NCI-H1694 treated with DMSO at 0.1 percent for 48 hours (cell line): Measurements from ENCODE around the gene TMEM218.

Source experiments
- DNase-seq: peaks from one replicate; lab custom pipeline; 2025; lab: John Stamatoyannopoulos, UW

Gene TMEM218

DNA sequence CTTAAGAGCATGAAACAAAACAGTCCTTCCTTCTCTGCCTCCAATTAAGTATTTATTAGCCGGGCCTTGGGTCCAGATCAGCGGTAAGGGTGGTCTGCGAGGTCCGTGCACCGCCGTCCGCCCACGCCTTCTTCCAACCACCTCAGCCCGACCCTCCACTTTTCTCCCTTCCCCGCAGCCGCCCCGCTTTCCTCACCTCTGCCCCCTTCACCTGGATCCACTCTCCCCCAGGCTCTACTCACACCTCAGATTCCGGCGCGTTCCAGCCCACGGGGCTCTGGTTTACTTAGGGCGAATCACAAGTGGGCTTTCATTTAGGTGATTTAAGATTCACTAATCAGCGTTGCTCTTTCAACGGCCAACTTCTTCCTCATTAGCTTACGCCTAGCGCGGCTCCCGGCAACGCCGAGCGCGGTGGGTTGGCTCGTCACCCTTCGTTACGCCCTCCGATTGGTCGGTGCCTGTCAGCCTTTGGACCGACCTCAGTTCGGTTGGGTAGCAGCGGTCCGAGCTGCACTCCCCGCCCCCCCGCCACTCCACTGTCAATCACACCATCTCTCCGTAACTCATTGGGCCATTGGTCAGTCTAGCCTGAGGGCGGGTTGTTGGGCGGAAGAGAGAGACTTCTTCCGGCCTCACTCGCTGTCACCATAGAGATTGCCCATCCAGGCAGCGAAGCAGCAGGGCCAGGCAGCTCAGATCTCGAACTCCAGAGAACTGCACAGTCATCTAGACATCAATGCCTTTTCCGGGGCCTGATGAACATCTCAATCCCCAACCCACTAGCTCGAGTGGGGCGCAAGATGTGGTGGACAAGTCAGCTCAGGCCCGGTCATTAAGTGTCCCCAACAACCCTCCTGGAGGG lies at the start of gene TMEM218:
TSS of gene TMEM218 (minus strand) at position 284 of the 865 bp plus-strand sequence. CDS start 9,385 bp downstream, outside the sequence.
- DNase-seq, result peak; percentile 77

DNA sequence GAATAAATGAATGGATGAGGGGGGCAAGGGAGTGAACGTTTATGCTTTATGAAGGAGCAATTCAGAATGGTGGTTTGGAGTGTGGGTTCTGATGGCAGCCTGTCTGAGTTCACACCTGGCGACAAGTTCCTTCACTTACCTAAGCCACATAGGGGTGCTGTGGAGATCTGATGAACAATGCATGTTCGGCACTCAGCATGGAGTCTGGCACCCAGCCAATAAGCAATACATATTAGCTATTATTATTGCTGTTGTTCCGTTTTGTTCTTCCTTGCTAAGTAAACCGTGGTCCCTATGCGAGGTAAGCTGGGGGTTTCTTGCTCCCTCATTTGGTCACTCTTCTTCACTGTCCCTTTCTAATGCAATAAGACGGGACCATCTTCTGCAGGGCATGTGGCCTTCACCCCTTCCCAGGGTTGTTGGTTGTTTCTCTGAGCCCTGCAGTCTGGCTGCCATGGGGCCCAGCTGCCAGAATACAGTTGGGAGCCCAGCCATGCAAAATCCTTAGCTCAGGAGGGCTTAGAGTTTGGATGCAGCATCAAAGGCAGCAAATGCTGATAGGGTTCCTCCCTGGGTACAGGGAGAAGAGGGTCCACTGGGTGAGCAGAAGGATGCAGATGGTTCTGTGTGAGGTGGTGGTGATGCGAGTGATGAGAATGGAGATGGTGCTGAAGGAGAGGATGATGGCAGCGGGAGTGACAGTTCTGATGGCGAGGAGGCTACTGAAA lies 46.7 kb upstream of the TMEM218 start:
- no peak for DNase-seq

DNA sequence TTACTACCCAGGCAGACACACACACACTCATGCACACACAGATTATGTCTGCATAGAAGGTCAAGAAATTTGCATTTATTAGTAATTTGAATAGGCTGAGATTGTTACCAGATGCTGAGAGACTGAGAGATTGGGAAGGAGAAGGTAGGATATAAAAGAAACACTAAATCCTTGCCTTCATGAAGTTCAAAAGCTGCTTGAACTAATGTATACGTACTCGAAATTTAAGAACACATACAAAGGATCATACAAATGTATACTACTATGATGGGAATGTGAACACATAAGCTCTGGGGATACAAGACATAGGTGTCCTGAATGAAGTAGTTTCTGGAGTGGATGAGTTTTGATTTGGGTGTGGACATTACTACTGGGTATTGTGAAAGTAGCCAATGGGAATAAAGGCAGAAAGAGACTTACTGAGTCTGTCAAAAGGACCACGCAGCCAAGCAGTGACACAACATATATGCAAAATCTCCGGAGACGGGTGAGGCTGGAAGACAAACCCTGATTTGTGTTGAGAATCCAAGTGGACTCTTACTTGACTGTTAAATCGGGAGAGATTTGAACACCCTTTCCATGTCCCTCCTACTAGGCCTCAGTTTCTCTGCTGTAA lies 45.8 kb upstream of the TMEM218 start:
- DNase-seq, result no peak

DNA sequence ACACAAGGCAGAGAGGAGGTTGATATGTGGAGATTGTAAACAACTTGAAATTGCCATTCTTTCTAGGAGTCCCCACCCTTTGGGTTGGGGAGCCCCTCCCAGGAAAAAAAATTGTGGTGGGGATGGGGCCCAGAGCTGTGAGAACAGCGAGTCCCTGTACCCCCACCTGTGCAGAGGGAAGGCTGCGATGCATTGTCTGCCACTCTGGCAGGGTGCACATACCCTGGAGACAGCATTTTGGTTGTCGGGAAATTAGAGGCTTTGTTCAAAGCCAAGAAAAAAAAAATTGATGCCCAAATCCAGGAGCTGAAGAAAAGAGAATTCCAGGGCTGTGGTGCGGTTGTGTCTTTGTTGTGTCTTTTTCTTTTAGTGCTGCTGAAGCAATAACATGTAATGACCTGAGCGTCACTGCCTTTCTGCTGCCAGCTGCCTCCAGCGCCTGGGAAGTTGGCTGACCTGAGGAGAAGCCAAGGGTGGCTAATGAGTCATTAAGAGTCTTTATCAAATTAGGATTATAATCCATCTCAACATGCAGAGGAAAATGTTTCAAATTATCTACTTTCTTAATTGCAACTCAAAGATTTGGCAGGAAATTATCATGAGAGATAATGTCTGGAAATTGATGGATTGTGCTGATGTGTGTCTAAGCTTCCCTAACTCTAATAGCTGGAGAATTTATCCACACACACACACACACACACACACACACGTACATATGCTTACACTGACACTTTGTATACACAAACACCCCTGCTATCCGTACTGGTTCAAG lies 45.1 kb upstream of the TMEM218 start:
- no peak for DNase-seq

DNA sequence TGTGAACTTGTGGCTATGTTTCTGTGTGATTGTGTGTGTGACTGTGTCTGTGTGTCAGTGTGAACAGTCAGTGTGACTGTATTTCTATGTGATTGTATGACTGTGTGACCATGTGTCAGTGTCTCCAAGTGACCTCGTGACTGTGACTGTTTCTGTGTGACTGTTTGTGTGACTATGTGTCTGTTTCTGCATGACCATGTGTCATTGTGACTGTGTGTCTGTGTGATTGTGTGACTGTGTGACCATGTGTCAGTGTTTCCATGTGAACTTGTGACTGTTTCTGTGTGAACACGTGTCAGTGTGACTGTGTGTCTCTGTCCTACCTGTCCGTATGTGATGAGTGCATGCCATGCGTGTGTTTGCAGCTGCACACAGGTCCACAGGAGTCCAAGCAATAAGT lies 44.3 kb upstream of the TMEM218 start:
- DNase-seq, result no peak

DNA sequence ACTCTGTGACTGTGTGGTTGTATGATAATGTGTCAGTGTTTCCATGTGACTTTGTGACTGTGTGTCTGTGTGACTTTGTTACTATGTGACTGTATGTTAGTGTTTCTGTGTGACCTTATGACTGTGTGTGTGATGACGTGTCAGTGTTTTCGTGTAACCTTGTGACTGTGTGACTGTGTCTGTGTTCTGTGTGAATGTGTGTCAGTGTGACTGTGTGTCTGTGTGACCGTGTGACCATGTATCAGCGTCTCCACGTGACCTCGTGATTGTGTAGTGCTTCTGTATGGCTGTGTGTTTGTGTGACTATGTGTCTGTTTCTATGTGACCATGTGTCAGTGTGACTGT lies 43.6 kb upstream of the TMEM218 start:
- DNase-seq, result no peak

DNA sequence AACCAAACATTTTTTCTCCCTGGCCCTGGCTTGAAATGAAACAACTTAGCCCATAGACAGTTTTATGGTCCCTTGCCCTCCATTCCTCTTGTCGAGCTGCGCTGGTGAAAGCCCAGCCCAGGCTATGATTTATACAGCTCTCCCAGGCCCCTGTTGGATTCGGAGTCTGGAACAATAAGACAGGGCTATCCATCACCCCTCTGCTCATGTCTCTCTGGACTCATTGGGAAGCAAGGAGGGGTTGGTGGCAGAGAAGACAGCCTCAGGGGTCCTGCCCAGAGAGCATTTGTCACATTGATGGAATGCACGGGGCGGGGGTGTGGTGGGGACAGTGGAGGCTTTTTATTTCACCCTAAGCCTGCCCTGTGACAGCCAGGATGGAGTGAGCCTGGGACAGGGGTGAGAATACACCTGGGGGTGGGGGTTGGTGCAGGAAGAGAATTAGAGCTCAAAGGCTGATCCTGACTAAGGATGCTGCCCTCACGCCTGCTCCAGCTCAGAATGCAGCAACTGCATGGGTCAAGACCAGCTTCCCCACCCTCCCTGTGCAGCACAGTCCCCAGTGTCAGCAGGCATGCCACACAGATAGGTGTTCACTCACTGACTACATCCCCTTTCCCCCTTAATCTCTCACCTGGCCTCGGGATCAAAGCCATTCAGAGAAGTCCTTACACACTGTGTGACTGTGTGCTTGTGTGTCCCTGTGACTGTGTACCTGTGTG lies 43.1 kb upstream of the TMEM218 start:
- DNase-seq, result no peak

DNA sequence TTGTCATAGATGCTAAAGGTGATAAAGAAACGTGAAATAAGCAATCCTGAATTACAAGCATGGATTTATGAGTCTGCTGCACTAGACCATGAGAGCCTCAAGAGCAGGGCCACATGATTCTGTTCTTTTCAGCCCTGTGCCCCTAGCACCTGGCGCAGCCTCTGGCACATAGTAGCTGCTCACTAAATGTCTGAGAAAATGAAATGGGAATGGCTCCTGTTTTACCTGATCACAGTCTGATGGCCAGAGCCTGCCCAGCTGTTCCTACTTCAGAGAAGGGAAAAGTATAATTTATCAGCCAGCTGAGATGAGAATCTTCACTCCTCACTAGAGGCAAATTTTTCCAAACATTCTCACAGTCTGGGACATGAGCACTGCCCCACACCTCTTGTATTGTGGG lies 42.4 kb upstream of the TMEM218 start:
- no peak for DNase-seq

DNA sequence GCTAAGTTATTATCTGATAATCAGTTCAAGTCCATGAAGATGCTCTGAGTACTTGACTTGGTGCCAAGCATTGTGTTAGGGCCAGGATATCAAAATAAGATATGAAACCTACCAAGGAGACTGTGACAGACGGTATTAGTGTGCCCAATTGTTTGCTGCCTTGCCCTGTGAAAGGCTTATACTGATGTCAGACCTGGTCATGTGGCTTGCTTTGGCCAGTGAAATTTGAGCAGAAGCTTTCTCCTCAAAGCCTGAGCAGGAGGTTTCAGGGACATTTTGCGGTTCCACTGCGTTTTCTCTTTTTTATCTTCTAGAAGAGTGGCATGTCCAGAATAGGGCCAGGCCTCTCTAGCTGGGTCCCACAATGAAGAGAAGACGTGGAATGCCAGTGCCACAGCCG lies 37.3 kb upstream of the TMEM218 start:
- no peak for DNase-seq

DNA sequence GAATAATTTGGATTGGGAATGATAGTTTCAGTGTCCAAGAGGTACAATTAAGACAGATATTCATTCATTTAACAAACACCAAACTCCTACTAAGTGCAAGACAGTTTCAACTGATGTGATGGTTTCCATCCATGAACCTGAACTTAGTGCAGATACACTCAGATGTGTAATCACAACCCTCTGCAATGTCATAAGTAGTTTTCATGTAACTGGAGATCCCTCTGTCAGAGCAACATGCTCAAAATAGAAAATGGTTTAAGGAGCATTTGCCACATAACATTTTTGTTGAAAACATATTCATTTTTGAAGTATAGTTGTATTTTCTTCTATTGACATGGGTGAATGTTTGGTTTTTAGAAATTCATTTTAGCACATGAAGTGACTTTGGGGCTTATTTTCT lies 36.6 kb upstream of the TMEM218 start:
- no peak for DNase-seq

DNA sequence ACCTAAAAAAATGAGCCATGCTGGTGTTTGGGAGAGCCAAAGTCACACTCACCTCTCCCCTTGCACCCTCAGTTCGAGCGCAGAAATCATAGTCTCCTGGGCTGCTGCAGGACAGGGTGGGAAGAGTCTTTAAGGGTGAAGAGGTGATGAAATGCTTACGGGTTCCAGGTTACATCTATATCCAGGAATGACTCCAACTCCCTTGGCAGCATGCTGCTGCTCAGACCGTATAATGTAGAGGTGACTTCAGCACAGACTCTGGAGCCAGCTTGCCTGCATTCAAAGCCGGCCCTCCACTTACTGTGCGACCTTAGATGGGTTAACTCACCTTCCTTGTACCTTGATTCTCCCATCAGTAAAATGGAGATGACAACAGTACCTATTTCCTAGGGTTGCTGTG lies 35.9 kb upstream of the TMEM218 start:
- DNase-seq, result no peak

DNA sequence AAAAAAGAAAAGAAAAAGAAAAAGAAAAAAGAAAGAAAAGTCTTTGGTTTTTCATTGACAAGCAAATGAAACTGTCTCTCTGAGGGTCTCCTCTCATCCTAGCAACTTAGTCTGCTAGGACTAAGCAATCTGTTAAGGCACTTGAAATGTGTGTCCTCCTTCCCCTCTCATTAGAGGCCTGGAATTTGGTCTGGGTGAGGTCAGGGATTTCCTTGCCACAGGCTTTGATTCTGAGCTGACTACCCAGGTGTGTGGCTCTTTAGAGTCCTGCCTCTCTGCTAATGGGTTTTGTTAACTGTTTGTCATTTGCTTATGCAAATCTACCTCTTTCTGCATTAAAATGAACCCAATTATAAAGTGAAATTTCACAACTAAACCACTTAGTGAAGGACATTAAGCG lies 34.8 kb upstream of the TMEM218 start:
- no peak for DNase-seq

DNA sequence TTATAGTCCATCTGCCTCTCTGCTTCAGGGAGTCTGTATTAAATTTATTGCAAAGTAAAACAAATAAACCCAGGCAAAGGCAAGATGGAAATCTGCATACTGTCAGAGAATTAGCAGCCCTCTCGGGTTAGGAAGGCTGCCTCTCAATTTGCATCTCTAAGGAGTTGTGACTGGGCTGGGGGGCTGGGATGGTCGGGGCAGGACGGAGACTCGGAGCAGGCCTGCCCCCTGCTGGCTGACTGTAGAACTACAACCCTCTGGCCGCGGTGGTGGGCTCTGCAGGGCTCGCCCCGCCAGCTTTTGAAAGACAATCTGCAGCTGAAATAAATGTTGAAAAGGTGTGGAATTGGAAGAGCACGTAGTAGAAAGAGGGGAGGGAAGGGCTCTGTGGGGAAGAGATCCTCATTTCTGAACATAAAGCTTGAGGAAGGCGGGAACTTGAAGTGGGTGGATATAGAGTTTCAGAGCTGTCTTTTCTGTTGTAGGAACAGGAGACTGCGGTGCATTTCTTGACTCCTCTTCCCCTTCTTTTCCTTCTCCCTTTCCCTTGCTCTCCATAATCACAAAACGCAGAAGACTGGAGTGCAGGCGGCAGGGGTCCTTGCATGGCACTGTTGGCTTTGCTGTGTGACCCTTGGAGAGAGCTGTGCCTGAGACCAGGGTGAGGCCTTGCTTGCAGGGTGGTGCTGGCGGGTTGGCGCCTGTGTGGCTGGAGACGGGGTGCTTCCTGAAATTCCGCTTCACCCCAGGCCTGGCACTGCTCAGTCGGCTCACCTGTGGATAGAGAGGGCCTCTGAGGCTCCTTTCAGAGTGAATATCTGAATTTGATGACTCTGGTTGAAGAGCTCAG lies 30.5 kb upstream of the TMEM218 start:
- no peak for DNase-seq

DNA sequence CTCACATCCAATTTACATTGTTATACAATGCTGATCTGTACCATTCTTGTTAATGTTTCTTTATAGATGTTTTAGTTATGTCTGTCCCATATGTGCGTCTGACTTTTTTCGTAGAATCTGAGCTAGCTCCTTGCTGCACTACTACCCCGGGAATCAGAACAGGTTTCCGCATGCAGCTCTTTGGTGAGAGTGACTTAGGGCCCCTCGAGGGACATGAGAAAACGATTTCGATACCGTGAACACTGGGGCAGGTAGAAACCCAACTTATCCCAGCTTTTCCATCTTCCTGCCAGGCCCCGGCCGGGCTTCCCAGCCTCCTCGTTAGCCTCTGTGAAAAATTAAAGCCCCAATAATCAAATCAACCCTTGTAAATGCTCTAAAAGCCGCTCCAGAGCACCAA lies 29.8 kb upstream of the TMEM218 start:
- DNase-seq, result no peak

DNA sequence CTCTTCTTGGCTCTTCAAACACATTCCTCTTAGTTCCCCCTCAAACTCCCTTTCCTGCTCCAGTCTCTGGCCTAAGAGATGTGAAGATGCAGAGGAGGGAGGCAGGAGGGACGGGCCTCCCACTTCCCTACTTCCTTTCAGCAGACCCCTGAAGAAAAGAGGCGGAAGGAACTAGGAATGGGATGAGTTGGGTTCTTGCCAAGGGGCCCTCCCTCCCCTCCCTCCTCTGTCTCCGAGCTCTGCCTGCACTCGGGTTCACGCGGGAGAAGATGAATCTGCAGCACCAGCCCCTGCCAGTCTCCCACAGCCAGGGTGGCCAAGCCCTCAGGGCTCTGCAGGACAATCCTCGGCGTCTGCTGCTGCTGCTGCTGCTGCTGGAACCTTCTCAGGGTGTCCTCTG lies 28.8 kb upstream of the TMEM218 start:
- DNase-seq, result no peak

DNA sequence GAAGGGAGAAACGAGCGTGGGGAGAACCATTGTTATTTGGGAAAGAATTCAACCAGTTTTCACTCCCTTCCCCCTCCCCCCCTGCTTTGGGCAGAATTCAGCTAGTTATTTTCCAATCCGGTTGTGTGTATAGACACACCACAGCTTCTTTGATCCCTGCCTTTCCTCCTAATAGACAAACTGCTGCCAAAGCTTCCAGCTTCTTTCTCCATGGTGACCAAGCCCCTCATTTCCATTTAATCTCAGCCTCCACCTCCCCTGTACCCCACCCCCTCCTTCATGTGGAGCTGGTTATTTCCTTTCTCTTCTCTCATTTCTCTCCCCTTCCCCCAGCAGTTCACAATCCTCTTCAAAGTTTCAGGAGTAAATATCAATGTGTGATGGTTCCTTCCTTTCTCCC lies 28.4 kb upstream of the TMEM218 start:
- DNase-seq, result no peak

DNA sequence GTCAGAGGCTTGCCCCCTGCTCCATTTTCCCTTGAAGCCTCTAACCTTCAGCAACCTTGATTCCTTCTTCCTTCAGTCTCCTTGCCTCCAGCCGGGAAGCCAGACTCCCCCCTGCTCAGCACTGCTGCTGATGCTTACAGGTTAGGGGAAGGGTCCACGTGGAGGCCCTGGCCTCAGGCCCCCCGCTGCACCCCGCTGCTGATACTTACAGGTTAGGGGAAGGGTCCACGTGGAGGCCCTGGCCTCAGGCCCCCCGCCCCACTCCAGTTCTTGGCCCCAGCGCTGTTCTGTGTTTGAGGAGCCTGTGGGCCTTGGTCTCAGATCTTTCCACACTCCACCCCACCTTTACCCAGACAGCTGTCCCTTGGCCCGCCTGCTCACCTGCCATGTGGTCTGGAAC lies 27.5 kb upstream of the TMEM218 start:
- no peak for DNase-seq

DNA sequence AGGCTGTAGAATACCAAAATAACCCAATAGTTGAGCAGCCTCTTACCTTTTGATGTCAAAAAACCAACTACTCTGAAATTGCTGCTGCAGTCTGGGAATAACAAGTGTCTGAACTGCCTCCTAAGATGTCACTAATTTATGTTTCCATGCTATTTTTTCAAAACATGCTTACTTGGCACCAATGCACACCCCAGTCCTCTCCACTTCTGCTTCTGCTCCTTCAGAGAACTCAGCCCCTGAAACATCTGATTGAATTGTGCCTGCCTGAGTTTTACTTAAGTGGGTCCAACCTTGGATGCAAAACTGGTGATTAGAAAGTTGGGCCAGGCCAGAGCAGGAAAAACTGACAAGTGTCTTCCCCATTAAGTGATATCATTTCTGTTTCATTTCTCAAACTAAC lies 24.6 kb upstream of the TMEM218 start:
- no peak for DNase-seq

DNA sequence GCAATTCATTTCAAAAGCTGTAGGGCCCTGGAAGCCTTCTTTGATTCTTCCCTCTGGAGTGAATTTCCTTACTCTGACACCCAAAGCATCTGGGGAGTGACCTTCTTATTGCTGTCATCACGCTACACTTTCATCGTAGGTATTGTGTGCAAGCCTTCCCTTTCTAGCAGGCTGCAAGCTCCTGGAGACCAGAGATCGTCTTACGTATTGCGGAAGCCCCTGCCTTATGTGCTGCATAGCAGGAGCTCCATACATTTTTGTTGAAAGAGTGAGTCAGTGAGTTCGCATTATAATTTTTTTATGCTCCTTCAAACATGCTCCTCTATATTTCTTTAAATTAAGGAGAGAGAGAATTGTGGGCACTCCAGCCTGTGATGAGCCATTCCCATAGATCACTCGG lies 21.2 kb upstream of the TMEM218 start:
- DNase-seq, result no peak

DNA sequence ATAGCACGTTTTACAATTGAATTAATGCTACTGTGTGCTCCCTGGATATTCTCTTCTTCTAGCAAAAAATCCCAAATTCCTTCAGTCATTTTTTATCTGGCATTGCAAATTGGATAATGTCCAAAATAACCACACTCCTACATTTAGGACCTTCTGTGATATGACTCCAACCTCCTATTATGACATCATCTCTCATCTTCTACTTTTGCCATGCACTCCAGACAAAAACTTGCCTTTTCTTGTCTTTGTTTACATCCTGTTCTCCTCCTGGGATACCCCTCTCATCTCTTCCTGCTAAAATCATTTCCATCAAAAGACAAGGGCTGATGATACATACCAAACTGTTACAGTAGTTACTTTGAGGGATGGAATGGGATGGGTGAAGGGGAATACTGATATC lies 20.6 kb upstream of the TMEM218 start:
- DNase-seq, result no peak
